A549 treated with dexamethasone at 1 μM for 4 hours (cell line): ENCODE data around the gene CLCNKB. TPM values are rescaled to one million over a fixed set of nuclear protein-coding genes. Genes with fewer than 3 reads are reported as not detected.

Experiments
- total RNA-seq: library from RNA; stranded (reverse); fragments of 200-300 nt; extraction: Qiagen RNA extraction; gene quantifications from 5 replicates; pipeline ENCODE4 v1.2.3, GENCODE V29; 2022

CLCNKB gene
- 0.06 to 0.14 TPM (median 0.11 TPM) in 5 replicates for total RNA-seq

GRCh38 chr1:16043521-16043920, at the start of gene CLCNKB:
TSS of gene CLCNKB (plus strand) at chr1:16043782. CDS start at chr1:16044493, 711 bp downstream.

GRCh38 chr1:16017461-16018303, 25.9 kb upstream of the CLCNKB start, which contains the start of gene HSPB7:
TSS of gene HSPB7 (minus strand) at chr1:16018043. CDS start at chr1:16017963, 80 bp downstream.

GRCh38 chr1:16021681-16022080, 21.9 kb upstream of the CLCNKB start, which contains the start of gene CLCNKA:
TSS of gene CLCNKA (plus strand) at chr1:16022036. CDS start at chr1:16022620, 584 bp downstream.

GRCh38 chr1:16073490-16074119, 30.0 kb downstream of the CLCNKB start, which contains the start of gene FAM131C:
TSS of gene FAM131C (minus strand) at chr1:16073651. CDS start at chr1:16073442, 209 bp downstream.

Other genes with a start within 250 kb of the CLCNKB start
- gene UQCRHL, start 236.1 kb upstream of the CLCNKB start, total RNA-seq, result 5.5 to 10.6 TPM (median 5.7 TPM) in 5 replicates
- 27.1 to 50.4 TPM (median 43.3 TPM) in 5 replicates for gene SPEN, start 196.1 kb upstream of the CLCNKB start, total RNA-seq
- gene ZBTB17, start 67.7 kb upstream of the CLCNKB start, total RNA-seq, result 9.7 to 13.9 TPM (median 12.7 TPM) in 5 replicates
- not detected in 5 replicates for gene SRARP, start 39.5 kb upstream of the CLCNKB start, total RNA-seq
- 0.05 to 0.14 TPM (median 0.09 TPM) in 4 of 5 replicates, not detected in the other for gene HSPB7, start 25.7 kb upstream of the CLCNKB start, total RNA-seq
- gene CLCNKA, start 21.7 kb upstream of the CLCNKB start, total RNA-seq, result 0.04 to 0.07 TPM (median 0.05 TPM) in 4 of 5 replicates, not detected in the other
- 12.6 to 20.3 TPM (median 19.8 TPM) in 5 replicates for gene FAM131C, start 29.9 kb downstream of the CLCNKB start, total RNA-seq
- 81.6 to 130 TPM (median 125 TPM) in 5 replicates for gene EPHA2, start 112.3 kb downstream of the CLCNKB start, total RNA-seq
- 5.1 to 5.9 TPM (median 5.2 TPM) in 5 replicates for gene ARHGEF19, start 168.9 kb downstream of the CLCNKB start, total RNA-seq
- gene CPLANE2, start 193.4 kb downstream of the CLCNKB start, total RNA-seq, result 2.1 to 4.1 TPM (median 3.6 TPM) in 5 replicates